DND-41 (cell line): ENCODE measurements around the gene LILRA6.
"Not testable (repeated sequence)": the region's sequence is repeated elsewhere in the genome, so short reads cannot be mapped to it uniquely, and the experiment has no call there.

Source experiments
- ATAC-seq: fragments of 200-7000 bp; cut with Tn5 transposase; 3 replicates; pipeline ENCODE4 v1.9.1; 2021; ENCODE audit warnings: low read depth; ENCODE audit not compliant: insufficient read depth
- DNase-seq: peaks from one replicate; pipeline ENCODE4 v3.0.0-alpha.2; 2020
- H2AFZ ChIP-seq: 2 replicates; pipeline ENCODE4 v1.6.0; 2012; ENCODE audit warnings: low read depth, low read length
- H3K27ac ChIP-seq: 2 replicates; pipeline ENCODE4 v1.5.1; 2012; ENCODE audit warnings: low read length, inconsistent platforms
- H3K27me3 ChIP-seq: fragments of 200-600 bp; sonication (generic); 2 replicates; pipeline ENCODE4 v1.6.0; 2012; ENCODE audit warnings: low read length, mild to moderate bottlenecking, inconsistent platforms; ENCODE audit not compliant: insufficient read depth, poor library complexity
- H3K36me3 ChIP-seq: 2 replicates; pipeline ENCODE4 v1.5.1; 2012; ENCODE audit warnings: low read length, inconsistent platforms; ENCODE audit not compliant: insufficient read depth
- H3K4me1 ChIP-seq: 2 replicates; pipeline ENCODE4 v1.5.1; 2012; ENCODE audit warnings: mild to moderate bottlenecking, low read length; ENCODE audit not compliant: insufficient read depth
- H3K4me2 ChIP-seq: 2 replicates; pipeline ENCODE4 v1.6.0; 2012; ENCODE audit warnings: mild to moderate bottlenecking, moderate library complexity, low read length, inconsistent platforms; ENCODE audit not compliant: insufficient read depth
- H3K4me3 ChIP-seq, 2 experiments: fragments of 200-600 bp in 1 of 2; shearing (Covaris generic) in 1 of 2; 2 replicates each; pipeline ENCODE4 v1.5.1; 2012 to 2016; ENCODE audit warnings: inconsistent platforms in 2 of 2, low read length in 2 of 2, mild to moderate bottlenecking in 2 of 2, low read depth in 1 of 2, moderate library complexity in 1 of 2
- H3K79me2 ChIP-seq: 2 replicates; pipeline ENCODE4 v1.6.0; 2012; ENCODE audit warnings: low read length, inconsistent platforms; ENCODE audit not compliant: insufficient read depth
- H3K9ac ChIP-seq: 2 replicates; pipeline ENCODE4 v1.6.0; 2012; ENCODE audit warnings: low read depth, mild to moderate bottlenecking, inconsistent platforms, low read length, moderate library complexity
- H3K9me3 ChIP-seq: 2 replicates; pipeline ENCODE4 v1.5.1; 2012; ENCODE audit warnings: low read length, moderate library complexity, mild to moderate bottlenecking, inconsistent platforms; ENCODE audit not compliant: insufficient read depth, severe bottlenecking
- H4K20me1 ChIP-seq: 2 replicates; pipeline ENCODE4 v1.6.0; 2012; ENCODE audit warnings: low read length; ENCODE audit not compliant: insufficient read depth
- EZH2 ChIP-seq: IDR thresholded peaks from 3 replicates; pipeline ENCODE4 v1.6.1; 2012; ENCODE audit warnings: borderline replicate concordance, low read depth, mild to moderate bottlenecking, moderate library complexity, low read length, inconsistent platforms; ENCODE audit not compliant: severe bottlenecking
- TF ChIP-seq, protein P1 (sequence below): IDR thresholded peaks from 2 replicates; pipeline ENCODE4 v1.5.1; 2012; ENCODE audit warnings: borderline replicate concordance, low read length, moderate library complexity, mild to moderate bottlenecking; ENCODE audit not compliant: poor library complexity, severe bottlenecking; ENCODE audit errors: extremely low read depth

Gene LILRA6

GRCh38 chr19:54245936-54246335, 3.3 kb upstream of the LILRA6 start:
- Histone ChIP-seq H3K4me3 (no peak overlapping the region), H2AFZ (no peak overlapping the region), H3K9me3 (no peaks in the 10 kb centered on the region), H3K4me1 (no peaks in the 10 kb centered on the region), H3K27me3 (no peaks in the 10 kb centered on the region), H3K36me3 (no peaks in the 10 kb centered on the region), H3K9ac (no peak overlapping the region), H3K4me2 (no peak overlapping the region), H4K20me1 (no peaks in the 10 kb centered on the region), H3K79me2 (no peaks in the 10 kb centered on the region), H3K27ac (no peak overlapping the region)
- DNase-seq = no peak
- no peak for ATAC-seq
- no peak for TF ChIP-seq EZH2
- TF ChIP-seq, protein P1, sequence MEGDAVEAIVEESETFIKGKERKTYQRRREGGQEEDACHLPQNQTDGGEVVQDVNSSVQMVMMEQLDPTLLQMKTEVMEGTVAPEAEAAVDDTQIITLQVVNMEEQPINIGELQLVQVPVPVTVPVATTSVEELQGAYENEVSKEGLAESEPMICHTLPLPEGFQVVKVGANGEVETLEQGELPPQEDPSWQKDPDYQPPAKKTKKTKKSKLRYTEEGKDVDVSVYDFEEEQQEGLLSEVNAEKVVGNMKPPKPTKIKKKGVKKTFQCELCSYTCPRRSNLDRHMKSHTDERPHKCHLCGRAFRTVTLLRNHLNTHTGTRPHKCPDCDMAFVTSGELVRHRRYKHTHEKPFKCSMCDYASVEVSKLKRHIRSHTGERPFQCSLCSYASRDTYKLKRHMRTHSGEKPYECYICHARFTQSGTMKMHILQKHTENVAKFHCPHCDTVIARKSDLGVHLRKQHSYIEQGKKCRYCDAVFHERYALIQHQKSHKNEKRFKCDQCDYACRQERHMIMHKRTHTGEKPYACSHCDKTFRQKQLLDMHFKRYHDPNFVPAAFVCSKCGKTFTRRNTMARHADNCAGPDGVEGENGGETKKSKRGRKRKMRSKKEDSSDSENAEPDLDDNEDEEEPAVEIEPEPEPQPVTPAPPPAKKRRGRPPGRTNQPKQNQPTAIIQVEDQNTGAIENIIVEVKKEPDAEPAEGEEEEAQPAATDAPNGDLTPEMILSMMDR = no peak

DNA sequence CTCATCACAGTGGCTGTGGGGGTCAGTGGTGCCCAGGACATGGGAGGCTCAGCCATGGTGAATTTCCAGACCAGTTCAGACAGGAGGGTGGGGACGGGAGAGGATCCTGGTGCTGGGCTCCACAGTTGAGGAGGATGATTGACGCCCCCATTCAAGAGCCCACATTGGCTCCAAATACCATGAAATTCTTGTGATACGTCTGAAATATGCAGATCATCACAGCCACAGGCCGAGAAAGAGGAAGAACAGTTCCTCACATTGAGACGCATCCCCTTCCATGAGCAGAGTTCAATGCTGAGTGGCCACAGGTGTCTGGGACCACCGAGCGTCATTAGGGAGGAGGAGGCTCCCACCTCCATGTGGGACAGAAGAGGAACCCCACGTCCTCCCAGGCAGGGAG, 1.2 kb upstream of the LILRA6 start:
- not testable (repeated sequence) for H2AFZ ChIP-seq, H3K9me3 ChIP-seq, ATAC-seq, H3K27ac ChIP-seq, H3K36me3 ChIP-seq, H3K4me1 ChIP-seq, H3K4me2 ChIP-seq, DNase-seq, H3K9ac ChIP-seq, H3K4me3 ChIP-seq, H3K27me3 ChIP-seq, H3K79me2 ChIP-seq, H4K20me1 ChIP-seq

GRCh38 chr19:54242234-54242633, 356 bp downstream of the LILRA6 start:
- not testable (repeated sequence) for H3K4me2 ChIP-seq, H3K4me1 ChIP-seq, H3K79me2 ChIP-seq, H3K4me3 ChIP-seq, H4K20me1 ChIP-seq, H3K9ac ChIP-seq, H2AFZ ChIP-seq, H3K9me3 ChIP-seq, H3K27ac ChIP-seq, H3K36me3 ChIP-seq, H3K27me3 ChIP-seq, ATAC-seq, DNase-seq

GRCh38 chr19:54240372-54241336, 1.9 kb downstream of the LILRA6 start:
- not testable (repeated sequence) for ATAC-seq, H3K4me2 ChIP-seq, H3K79me2 ChIP-seq, DNase-seq, H3K27ac ChIP-seq, H2AFZ ChIP-seq, H3K9ac ChIP-seq, H3K4me3 ChIP-seq, H3K27me3 ChIP-seq, H3K36me3 ChIP-seq, H3K4me1 ChIP-seq, H4K20me1 ChIP-seq, H3K9me3 ChIP-seq

DNA sequence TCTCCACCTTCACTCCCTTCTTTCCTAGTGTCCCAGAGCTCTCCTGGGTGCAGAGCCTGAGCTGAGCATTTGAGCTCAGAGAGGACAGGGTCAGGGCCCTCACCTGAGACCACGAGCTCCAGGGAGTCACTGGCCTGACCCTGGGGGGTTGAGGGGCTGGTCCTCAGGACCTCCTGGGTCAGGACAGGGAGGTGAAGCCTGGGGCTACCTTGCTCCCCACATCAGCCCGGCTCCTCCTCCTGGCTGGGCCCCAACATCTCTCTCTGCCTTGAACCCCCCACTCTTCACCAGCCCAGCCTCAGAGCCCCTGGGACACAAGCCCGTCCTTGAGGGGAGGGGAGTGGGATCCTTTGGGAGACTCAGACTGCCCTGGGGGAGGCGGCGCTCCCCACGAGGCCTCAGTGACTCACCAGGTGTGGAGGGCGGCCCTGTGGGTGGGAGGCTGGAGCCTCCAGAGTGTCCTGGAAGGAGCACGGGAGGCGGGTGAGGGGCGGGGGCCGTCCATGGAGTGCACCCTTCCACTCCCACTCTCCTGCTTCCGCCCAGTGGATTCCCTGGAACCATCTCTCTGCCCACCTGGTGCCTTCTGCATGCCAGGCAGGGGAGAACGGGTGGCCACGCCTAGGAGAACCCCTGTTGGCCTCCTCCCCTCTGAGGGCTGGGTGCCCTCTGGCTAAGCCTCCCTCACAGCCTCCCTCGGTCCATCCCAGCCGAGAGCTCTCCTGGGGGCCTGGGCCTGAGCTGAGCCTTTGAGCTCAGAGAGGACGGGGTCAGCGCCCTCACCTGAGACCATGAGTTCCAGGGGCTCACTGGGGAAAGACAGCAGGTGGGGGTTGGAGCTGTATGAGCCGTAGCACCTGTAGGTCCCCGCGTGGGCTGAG, 2.9 kb downstream of the LILRA6 start:
- ATAC-seq = 0 out of 3 replicates have a peak, but pooled peaks have one; percentile 27
- H3K79me2 ChIP-seq, DNase-seq, H3K27me3 ChIP-seq, H3K9ac ChIP-seq, H3K4me1 ChIP-seq, H3K4me3 ChIP-seq, H4K20me1 ChIP-seq, H3K9me3 ChIP-seq, H3K36me3 ChIP-seq, H3K4me2 ChIP-seq, H3K27ac ChIP-seq, H2AFZ ChIP-seq: not testable (repeated sequence)
